Dendritic cell treated with granulocyte-macrophage colony-stimulating factor and Interleukin-4, amounts not matched to agents 40 ng/mL and 50 ng/mL, for 4 days (primary cell): ENCODE measurements around the gene SYT5.
"Not testable (repeated sequence)": the region's sequence is repeated elsewhere in the genome, so short reads cannot be mapped to it uniquely, and the experiment has no call there.

Experiments used
- H3K27ac Mint-ChIP-seq: one replicate; pipeline ENCODE4 v1.8.0; 2022; ENCODE audit warnings: mild to moderate bottlenecking, mixed read lengths
- H3K27me3 Mint-ChIP-seq: one replicate; pipeline ENCODE4 v1.8.0; 2022; ENCODE audit warnings: mild to moderate bottlenecking, mixed read lengths
- H3K36me3 Mint-ChIP-seq: one replicate; pipeline ENCODE4 v1.8.0; 2022; ENCODE audit warnings: low read depth, mixed read lengths
- H3K4me1 Mint-ChIP-seq: one replicate; pipeline ENCODE4 v1.8.0; 2022; ENCODE audit warnings: low read depth, mixed read lengths
- H3K4me3 Mint-ChIP-seq: one replicate; pipeline ENCODE4 v1.8.0; 2022; ENCODE audit warnings: mild to moderate bottlenecking, moderate library complexity, mixed read lengths
- H3K9me3 Mint-ChIP-seq: one replicate; pipeline ENCODE4 v1.8.0; 2022; ENCODE audit warnings: mixed read lengths
- intact Hi-C: fragments of 100-400 bp; cut with micrococcal nuclease; formaldehyde crosslinking; loops from one replicate; pipeline ENCODE4 v1.15.0; 2022

Gene SYT5

GRCh38 chr19:55189403-55189835 lies 9.3 kb upstream of the SYT5 start:
- H3K27me3 Mint-ChIP-seq, result peaks cover 54% of the 10 kb centered on the region
- H3K27ac Mint-ChIP-seq, result no peak overlapping the region
- no peaks in the 10 kb centered on the region for H3K9me3 Mint-ChIP-seq
- H3K4me1 Mint-ChIP-seq, result peaks cover 23% of the 10 kb centered on the region
- H3K36me3 Mint-ChIP-seq, result no peaks in the 10 kb centered on the region
- intact Hi-C loops, result no loop called here
- H3K4me3 Mint-ChIP-seq, result no peak overlapping the region

GRCh38 chr19:55188625-55189024 lies 8.5 kb upstream of the SYT5 start:
- Mint-ChIP-seq H3K4me3 (no peak overlapping the region), H3K9me3 (no peaks in the 10 kb centered on the region), H3K4me1 (peaks cover 20% of the 10 kb centered on the region), H3K27me3 (peaks cover 54% of the 10 kb centered on the region), H3K27ac (no peak overlapping the region), H3K36me3 (no peaks in the 10 kb centered on the region)
- intact Hi-C loops, result no loop called here

GRCh38 chr19:55186080-55186479 lies 6.0 kb upstream of the SYT5 start:
- intact Hi-C loops, result no loop called here
- Mint-ChIP-seq H3K9me3 (no peaks in the 10 kb centered on the region), H3K36me3 (no peaks in the 10 kb centered on the region), H3K27me3 (peaks cover 47% of the 10 kb centered on the region), H3K4me3 (no peak overlapping the region), H3K27ac (no peak overlapping the region), H3K4me1 (peaks cover 15% of the 10 kb centered on the region)

- no peaks in the 10 kb centered on the region for H3K9me3 Mint-ChIP-seq
- H3K4me1 Mint-ChIP-seq, result peaks cover 21% of the 10 kb centered on the region
- H3K36me3 Mint-ChIP-seq, result no peaks in the 10 kb centered on the region
- no peak overlapping the region for H3K27ac Mint-ChIP-seq
- intact Hi-C loops, result no loop called here
- no peak overlapping the region for H3K4me3 Mint-ChIP-seq
- H3K27me3 Mint-ChIP-seq, result peaks cover 77% of the 10 kb centered on the region
Observed at GRCh38 chr19:55181740-55182139, 1.7 kb upstream of the SYT5 start.

- Mint-ChIP-seq H3K9me3 (no peaks in the 10 kb centered on the region), H3K4me3 (peak overlapping the region; percentile 59), H3K36me3 (no peaks in the 10 kb centered on the region), H3K27me3 (peaks cover 92% of the 10 kb centered on the region), H3K4me1 (peaks cover 26% of the 10 kb centered on the region), H3K27ac (no peak overlapping the region)
- intact Hi-C loops, result no loop called here
Observed at GRCh38 chr19:55178781-55179599, 1.1 kb downstream of the SYT5 start.

- Mint-ChIP-seq H3K9me3 (no peaks in the 10 kb centered on the region), H3K4me3 (no peak overlapping the region), H3K27ac (no peak overlapping the region), H3K4me1 (peaks cover 43% of the 10 kb centered on the region), H3K27me3 (peaks cover 100% of the 10 kb centered on the region), H3K36me3 (no peaks in the 10 kb centered on the region)
- intact Hi-C loops, result no loop called here
Observed at GRCh38 chr19:55176076-55176475, 4.0 kb downstream of the SYT5 start.

- Mint-ChIP-seq H3K4me1 (peaks cover 40% of the 10 kb centered on the region), H3K4me3 (no peak overlapping the region), H3K27ac (no peak overlapping the region), H3K9me3 (no peaks in the 10 kb centered on the region), H3K36me3 (no peaks in the 10 kb centered on the region), H3K27me3 (peaks cover 99% of the 10 kb centered on the region)
- intact Hi-C loops, result no loop called here
Observed at GRCh38 chr19:55175117-55175867, 4.8 kb downstream of the SYT5 start.

- Mint-ChIP-seq H3K36me3 (no peaks in the 10 kb centered on the region), H3K27ac (no peak overlapping the region), H3K4me1 (peaks cover 32% of the 10 kb centered on the region), H3K9me3 (no peaks in the 10 kb centered on the region), H3K4me3 (no peak overlapping the region), H3K27me3 (peaks cover 98% of the 10 kb centered on the region)
- intact Hi-C loops, result no loop called here
Observed at GRCh38 chr19:55174425-55175116, 5.5 kb downstream of the SYT5 start.

- Mint-ChIP-seq H3K4me1 (peaks cover 26% of the 10 kb centered on the region), H3K9me3 (no peaks in the 10 kb centered on the region), H3K36me3 (no peaks in the 10 kb centered on the region), H3K27ac (no peak overlapping the region), H3K4me3 (peak overlapping the region; percentile 67), H3K27me3 (peaks cover 98% of the 10 kb centered on the region)
- intact Hi-C loops, result no loop called here
Observed at GRCh38 chr19:55173714-55174409, 6.2 kb downstream of the SYT5 start.

GRCh38 chr19:55173186-55173713 lies 6.8 kb downstream of the SYT5 start:
- Mint-ChIP-seq H3K27ac (no peak overlapping the region), H3K4me3 (peak overlapping the region; percentile 67), H3K9me3 (no peaks in the 10 kb centered on the region), H3K27me3 (peaks cover 96% of the 10 kb centered on the region), H3K36me3 (no peaks in the 10 kb centered on the region), H3K4me1 (peaks cover 22% of the 10 kb centered on the region)
- intact Hi-C loops, result no loop called here

- Mint-ChIP-seq H3K36me3 (no peaks in the 10 kb centered on the region), H3K4me1 (peaks cover 22% of the 10 kb centered on the region), H3K4me3 (no peak overlapping the region), H3K9me3 (no peaks in the 10 kb centered on the region), H3K27me3 (peaks cover 94% of the 10 kb centered on the region), H3K27ac (no peak overlapping the region)
- intact Hi-C loops, result no loop called here
Observed at GRCh38 chr19:55172741-55173140, 7.3 kb downstream of the SYT5 start.

GRCh38 chr19:55172318-55172717 lies 7.8 kb downstream of the SYT5 start:
- peaks cover 94% of the 10 kb centered on the region for H3K27me3 Mint-ChIP-seq
- intact Hi-C loops, H3K36me3 Mint-ChIP-seq, H3K4me3 Mint-ChIP-seq, H3K9me3 Mint-ChIP-seq, H3K27ac Mint-ChIP-seq: not testable (repeated sequence)
- peaks cover 27% of the 10 kb centered on the region for H3K4me1 Mint-ChIP-seq

- no peak overlapping the region for H3K4me3 Mint-ChIP-seq
- H3K36me3 Mint-ChIP-seq, result no peaks in the 10 kb centered on the region
- H3K27me3 Mint-ChIP-seq, result peaks cover 94% of the 10 kb centered on the region
- H3K9me3 Mint-ChIP-seq, result no peaks in the 10 kb centered on the region
- intact Hi-C loops, result no loop called here
- peaks cover 35% of the 10 kb centered on the region for H3K4me1 Mint-ChIP-seq
- no peak overlapping the region for H3K27ac Mint-ChIP-seq
Observed at GRCh38 chr19:55171440-55171839, 8.6 kb downstream of the SYT5 start.
